ENCODE results near the gene GRIA1.

GRCh38 chr5:153753645-153754432 lies 263.4 kb downstream of the GRIA1 start:
- TF ChIP-seq EZH2 (IDR thresholded peaks at IDR 0.05), result no peak
- TF ChIP-seq, protein P1, sequence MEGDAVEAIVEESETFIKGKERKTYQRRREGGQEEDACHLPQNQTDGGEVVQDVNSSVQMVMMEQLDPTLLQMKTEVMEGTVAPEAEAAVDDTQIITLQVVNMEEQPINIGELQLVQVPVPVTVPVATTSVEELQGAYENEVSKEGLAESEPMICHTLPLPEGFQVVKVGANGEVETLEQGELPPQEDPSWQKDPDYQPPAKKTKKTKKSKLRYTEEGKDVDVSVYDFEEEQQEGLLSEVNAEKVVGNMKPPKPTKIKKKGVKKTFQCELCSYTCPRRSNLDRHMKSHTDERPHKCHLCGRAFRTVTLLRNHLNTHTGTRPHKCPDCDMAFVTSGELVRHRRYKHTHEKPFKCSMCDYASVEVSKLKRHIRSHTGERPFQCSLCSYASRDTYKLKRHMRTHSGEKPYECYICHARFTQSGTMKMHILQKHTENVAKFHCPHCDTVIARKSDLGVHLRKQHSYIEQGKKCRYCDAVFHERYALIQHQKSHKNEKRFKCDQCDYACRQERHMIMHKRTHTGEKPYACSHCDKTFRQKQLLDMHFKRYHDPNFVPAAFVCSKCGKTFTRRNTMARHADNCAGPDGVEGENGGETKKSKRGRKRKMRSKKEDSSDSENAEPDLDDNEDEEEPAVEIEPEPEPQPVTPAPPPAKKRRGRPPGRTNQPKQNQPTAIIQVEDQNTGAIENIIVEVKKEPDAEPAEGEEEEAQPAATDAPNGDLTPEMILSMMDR (IDR thresholded peaks at IDR 0.05), result no peak

Measured in neural progenitor cell (in vitro differentiated cells).